Fibroblast of peridontal ligament (primary cell): Measurements from ENCODE around the gene B4GALNT3.
A peak's percentile ranks its signal among the peaks of the same experiment; 100 is the strongest.

Source experiments
- DNase-seq: peaks from one replicate; pipeline ENCODE4 v3.0.0-alpha.2; 2010; ENCODE audit errors: extremely low read depth

The B4GALNT3 gene

DNA sequence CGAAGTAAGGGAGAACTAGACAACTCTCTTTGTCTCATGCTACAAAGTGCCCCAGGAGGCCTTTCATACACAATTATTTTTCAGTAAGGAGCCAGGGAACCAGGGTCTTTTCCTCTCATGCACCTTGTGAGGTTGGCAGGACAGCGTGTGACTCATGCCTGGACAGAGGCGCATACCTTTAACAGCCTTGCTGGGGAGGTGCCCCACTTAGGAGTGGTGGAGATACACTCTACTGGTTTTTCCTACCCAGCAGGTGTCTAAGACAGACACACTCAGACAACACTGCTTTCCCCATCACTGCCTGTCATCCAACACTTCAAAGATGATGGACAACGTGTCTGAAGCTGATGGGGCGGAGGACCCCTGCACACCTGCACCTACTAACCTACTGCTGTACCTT is 49.1 kb downstream of the B4GALNT3 start:
- no peak for DNase-seq

DNA sequence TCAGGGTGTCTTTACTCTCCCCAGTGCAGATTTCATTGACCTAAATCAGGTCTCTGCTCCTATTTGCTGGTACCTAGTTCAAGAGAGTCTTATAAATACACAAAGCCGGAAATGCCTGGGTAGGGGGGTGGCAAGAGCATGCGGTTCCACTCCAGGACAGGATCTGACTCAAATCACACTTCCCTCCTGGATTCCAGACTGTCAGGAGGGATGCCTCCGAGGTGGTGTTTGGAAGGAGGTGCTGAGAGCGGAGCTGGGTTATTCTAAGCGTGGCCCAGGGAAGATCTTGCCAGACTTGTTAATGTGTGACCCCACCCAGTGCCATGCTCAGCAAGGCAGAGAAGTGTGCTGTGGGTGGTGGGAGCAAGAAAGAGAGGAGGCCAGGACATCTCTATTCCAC is 49.8 kb downstream of the B4GALNT3 start:
- no peak for DNase-seq

DNA sequence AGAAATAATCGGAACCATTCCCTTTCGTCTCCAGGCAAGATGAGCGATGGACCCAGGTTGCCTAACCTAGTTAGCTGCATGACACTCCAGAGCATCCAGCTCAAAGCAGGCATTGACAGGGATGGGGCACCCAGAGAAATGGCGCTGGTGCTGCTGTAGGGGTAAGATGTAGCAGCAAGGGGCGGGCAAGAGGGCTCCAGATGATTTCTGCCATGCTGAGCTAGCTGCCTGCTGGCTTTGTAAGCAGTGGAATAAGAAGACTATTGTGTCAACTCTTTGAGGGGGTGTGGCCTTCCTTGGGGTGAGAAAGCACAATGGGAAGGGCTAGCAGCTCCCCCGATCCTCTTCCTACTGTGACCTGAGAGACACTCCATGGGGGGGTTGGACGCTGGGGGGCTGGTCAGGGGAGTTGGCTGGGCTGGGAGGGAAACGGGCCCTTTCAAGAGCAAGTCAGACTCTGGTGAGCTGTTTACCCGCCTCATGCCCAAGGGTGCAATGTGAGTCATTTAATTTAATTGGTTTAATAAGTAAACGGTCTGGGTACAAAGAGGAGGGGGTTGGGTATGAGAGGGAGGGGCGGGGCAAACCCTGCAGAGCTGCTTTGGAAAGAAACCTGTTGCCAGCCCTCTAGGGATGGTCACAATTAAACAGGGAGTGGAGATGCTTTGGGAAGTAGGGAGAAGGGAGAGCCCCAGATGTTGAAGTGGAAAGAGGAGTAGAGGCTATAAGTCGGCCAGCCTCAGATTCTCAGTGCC is 50.5 kb downstream of the B4GALNT3 start:
- no peak for DNase-seq

DNA sequence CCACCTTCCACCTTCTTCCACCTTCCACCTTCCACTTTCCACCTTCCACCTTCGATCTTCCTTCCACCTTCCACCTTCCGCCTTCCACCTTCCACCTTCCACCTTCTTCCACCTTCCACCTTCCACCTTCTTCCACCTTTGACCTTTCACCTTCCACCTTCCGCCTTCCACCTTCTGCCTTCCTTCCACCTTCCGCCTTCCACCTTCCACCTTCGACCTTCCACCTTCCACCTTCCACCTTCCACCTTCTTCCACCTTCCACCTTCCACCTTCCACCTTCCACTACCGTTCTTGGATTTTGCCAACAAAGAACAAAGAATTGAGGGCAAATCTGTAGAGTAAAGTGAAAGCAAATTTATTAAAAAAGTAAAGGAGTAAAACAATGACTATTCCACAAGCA is 53.2 kb downstream of the B4GALNT3 start:
- DNase-seq = no peak

DNA sequence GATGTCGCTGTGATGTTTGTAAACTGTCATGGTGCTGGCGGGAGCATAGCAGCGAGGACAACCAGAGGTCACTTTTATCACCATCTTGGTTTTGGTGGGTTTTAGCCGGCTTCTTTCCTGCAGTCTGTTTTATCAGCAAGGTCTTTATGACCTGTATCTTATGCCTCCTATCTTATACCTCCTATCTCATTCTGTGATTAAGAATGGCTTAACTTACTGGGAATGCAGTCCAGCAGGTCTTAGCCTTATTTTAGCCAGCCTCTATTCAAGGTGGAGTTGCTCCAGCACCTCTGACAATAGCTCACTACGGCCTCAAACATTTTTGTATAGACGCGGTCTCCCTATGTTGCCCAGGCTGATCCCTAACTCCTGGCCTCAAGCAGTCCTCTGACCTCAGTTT is 53.7 kb downstream of the B4GALNT3 start:
- no peak for DNase-seq

DNA sequence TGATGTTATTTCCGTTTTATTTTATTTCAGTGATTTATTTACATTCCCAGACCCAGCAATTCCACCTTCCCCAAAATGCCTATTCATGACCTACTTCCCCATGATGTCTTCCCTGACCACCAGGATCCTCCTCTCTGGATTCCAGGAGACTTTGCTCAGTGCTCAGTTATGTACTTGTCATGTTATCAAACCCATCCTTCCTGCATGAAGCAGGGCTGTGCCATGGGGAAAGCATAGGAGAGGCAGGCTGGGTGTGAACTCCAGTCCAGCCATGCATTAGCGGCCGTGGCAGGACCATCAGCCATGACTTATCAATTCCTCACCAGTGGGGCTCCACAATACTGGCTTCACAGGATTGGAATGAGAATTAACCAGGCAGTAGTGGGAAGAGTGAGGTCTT is 57.8 kb downstream of the B4GALNT3 start:
- no peak for DNase-seq

DNA sequence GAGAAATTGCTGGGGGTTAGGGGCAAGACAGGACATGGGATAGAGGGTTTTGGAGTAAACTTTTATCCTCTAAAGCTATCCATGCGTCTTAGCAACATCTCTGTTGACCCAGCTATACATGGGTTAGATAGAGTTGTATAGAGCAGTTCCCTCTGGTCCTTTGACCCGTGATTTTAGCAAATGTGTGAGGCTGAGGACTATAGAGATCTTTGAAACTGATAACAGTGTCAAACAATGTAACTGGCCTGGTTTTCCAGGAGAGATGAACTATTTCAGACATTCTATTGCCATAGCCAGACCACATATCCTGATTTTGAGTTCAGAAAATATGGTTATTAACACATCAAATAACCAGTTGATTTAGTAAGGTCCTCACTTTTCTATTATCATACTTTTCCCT is 60.4 kb downstream of the B4GALNT3 start:
- no peak for DNase-seq

DNA sequence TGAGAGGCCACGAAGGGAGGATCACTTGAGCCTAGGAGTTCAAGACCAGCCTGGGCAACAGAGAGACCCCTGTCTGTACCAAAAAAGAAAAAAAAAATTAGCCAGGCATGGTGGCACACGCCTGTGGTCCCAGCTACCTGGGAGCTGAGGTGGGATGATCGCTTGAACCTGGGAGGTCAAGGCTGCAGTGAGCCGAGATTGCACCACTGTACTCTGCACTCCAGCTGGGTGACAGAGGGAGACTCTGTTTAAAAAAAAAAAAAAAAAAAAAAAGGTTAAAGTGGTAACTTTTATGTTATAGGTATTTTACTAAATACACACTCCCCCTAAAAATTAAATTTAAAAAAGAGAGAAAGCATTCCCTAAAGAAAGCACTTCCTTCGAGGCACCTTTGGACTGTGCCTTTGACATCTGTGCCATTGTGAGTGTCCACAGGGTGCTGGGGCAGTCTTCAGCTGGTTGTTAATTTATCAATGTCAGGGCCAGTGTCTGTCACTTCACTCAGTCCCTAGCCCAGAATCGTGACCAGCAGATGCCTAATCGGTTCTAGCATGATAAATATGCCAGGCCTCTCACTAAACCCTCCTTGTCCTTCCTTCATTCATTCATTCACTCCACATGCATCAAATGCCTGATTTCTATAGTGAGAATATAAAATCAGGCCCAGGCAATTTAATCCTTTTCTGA is 63.1 kb downstream of the B4GALNT3 start:
- no peak for DNase-seq

DNA sequence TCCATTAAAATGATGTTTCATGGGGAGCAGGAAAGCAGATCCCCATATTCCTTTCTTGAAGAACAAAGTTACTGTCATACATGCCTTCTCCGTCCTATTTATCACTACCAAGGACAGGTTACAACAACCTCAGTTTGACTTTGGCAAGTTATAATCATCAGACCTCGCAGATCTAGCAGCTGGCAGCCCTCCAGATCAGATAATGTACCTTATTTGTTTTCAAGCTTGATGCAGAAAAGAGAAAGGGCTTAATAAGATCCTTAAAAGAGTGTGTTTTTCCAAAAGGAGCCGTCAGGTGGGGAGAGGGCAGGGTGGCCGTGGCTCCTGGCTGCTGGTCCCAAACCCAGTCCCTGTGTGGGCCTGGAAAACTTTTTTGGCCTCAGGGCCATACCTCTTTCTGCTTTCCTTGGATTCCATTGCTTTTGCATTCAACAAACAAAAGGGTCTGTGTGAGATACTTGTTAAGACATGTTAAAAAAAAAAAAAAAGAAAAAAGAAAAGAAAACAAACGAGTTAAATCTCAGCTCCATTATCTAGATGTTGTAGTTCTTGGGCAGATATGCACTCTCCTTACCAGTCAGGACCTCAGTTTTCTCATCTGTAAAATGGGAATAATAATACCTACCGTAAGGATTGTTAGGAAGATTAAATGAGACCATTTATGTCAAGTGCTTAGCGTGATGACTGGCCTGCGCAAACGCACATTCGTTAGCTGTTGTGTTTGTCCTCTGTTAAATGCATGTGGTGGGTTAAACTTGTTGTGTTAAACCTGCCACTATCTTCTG is 64.6 kb downstream of the B4GALNT3 start:
- DNase-seq = no peak

DNA sequence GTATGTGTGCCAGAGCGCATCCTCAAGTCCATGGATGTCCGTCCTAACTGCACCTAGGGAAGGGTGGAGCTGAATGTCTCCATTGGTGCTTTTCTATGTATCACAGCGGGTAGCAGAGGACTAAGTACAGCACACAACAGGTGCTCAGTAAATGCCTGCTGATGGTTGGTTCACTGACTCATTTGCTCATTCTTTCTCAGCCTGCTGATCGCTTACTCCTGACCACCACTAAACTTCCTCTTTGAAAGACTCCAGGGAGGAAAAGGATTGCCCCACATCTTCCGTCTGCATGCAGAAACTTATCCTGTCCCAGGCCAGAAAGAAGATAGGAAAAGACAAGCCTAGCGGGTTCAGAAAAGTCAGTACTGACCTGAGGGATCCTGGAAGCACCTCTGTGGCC is 66.3 kb downstream of the B4GALNT3 start:
- no peak for DNase-seq

DNA sequence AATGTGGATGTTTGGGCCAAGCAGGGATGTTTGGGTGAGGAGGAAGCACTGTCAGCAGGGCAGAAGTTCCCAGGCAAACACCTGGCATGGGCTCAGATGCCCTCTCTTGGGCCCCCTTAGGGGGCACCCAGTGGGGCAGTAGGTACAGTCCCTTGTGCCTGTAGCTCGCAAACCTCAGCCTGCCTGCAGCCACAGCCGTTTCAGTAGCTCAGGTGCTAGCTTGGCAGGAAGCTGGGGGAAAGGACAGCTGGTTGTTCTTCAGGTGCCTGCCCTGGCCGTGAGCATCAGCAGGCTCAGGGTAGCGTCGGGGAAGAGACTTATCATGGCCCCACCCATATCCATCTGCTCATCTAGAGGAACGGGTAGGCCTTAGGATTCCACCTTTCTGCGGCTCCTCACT is 67.5 kb downstream of the B4GALNT3 start:
- DNase-seq = no peak

DNA sequence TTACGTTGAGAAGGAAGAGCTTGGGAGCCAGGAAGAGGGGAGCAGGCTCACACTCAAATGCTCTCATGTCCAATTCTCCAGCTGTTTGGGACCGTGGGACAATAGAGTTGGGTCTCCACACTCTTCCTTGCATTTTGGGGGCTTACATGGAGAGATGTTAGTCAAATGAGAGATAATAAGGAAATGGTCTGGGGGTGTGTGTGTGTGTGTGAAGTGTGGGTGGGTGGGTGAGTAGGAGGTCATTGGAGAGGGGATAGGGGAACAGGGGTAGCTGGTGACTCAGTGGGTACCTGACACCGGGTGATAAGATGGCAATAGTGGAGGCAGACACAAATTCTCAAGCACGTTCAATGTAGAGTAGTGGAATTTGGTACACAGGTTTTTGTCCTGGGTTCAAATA is 68.0 kb downstream of the B4GALNT3 start:
- no peak for DNase-seq

DNA sequence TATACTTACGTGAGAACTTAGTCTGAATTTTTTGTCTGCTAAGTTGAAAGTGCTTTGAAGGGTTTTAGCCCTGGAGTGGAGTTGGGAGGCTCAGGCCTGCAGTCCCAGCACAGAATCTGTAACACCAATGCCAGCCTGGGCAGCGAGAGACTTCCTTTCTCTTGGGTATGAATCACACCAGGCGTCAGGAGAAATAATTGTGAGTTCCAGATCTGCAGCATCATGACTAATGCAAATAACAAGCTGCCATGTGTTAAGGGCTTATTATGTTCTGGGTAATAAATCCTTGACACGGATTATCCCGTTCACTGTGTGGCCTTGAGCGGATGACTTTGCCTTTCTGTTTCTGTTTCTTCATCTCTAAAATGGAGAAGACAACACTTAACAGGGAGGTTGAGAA is 70.6 kb downstream of the B4GALNT3 start:
- no peak for DNase-seq

DNA sequence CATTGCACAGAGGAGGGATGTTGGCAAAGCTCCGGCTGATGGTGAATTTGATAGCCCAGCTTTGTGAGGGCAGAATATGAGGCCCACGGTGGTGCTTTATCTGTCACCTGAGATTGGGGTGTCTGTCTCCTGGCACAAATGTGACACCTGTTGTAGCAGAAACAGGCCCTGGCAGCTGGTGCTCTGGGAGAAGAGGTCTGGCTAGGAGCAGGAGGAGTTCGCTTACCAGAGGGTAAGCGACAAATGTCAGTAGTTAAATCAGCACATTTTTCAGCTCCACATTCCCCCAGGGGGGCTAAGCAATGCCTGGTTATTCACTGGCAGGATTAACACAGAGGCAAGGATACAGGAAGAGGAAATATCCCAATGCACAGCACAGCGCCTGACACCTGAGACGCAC is 71.1 kb downstream of the B4GALNT3 start:
- no peak for DNase-seq

DNA sequence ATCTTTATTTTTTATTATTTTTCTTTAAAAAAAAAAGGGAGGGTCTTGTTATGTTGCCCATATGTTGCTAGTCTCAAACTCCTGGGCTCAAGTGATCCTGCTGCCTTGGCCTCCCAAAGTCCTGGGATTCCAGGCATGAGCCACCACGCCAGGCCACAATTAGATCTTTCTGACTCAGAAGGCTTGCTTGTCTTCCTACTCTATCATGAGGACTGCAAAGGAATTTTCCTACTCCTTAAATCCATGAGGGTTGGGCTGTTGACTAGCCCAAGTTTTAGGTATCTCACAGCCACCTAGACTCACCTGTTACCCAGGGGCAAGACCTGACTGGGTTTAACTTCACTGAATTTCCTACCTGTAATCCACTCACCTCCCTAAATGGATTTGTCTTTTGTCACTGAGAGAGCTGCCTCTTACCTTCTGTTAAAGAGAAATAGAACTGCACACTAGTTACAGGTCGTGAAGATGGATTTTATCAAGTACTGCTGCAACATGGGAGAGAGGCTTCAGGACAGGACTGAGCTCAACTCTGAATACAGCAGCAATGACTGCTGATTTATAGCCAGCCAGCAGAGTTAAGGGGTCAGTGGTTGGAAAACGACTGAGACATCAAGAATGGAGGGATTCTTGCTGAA is 72.3 kb downstream of the B4GALNT3 start:
- DNase-seq = peak; percentile 11

DNA sequence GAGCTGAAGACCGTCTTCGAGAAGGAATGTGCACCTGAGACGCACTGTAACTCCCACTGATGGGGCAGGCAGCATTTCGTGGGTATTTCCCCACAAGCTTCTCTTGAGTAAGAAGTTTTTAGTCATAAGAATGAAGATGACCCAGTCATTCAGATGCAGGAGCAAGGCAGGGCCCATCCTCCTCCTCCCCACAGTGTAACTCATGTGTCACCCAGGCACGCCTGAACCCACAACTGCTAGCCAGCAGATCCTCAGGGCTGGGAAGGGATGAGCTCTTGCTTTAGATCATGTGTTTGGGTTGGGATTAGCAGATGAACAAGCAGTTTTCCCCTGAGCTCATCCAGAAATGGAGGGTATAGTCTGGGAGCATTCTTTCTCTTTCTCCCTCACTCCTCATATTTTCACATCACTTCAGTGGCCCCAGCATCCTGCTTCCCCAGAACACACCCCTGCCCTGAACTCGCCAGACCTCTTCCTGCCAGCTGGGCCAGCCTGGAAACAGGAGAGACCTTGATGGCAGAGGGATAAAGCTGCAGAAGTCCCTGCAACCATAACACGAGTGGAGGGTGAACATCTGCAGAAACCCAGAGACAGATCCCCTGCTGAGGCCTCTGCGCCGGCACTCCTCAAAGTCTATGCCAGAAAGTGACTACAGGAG is 73.3 kb downstream of the B4GALNT3 start:
- peak; percentile 46 for DNase-seq

DNA sequence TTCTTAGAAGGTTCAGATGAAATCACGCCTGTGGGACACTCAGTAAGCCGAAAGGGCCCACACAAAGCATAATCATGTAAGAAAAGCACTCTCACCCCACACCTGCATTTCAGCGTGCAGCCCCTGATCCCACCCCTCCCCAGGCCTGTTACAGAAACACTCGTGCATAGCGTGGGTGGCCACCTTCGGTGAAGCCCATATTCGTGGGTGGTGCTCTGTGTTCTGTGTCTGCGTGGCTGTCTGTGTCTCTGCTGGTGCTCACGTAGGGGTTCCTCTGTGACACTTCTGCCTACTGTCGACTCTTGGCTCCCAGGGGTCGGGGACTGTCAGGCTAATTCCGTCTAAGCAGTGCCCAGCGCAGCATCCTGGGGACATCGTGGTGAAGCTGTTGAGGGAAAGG is 74.0 kb downstream of the B4GALNT3 start:
- no peak for DNase-seq

DNA sequence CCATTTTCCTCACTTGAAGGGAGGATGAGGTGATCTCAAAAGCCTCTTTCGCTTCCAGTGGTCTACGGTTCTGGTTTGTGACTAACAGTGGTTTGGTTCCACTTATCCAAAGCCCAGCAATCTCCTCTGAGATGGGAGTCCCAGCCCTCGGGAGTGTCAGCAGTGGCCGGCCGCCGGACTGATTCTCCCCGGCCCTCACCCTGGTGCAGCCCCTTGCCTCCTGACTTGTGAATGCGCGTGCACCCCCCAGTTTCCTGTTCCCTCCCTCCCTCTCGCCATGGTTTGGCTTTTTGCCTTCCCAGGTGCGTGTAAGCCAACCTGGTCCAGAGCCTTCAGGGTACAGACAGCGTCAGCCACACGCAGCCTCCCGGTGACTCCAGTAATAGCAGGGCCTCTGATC is 74.5 kb downstream of the B4GALNT3 start:
- DNase-seq = no peak

DNA sequence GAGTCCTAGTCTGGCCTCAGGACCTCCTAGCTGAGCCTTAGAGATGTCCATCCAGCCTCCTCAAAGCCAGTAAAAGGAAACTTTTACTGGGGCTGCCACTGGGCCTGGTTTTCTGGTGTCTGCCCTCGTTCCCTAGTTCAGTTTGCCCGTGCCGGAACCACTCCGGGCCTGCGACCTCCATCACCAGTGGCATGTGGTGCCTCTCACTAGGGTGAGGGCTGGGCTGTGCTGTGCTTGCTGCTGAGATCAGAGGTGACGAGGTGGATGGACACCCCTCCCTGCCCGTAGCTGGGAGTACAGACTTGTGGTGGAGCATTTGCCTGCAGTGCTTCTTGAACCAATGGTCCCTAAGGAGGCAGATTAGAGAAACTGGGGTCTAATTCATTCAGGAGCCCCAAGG is 75.7 kb downstream of the B4GALNT3 start:
- DNase-seq = no peak

DNA sequence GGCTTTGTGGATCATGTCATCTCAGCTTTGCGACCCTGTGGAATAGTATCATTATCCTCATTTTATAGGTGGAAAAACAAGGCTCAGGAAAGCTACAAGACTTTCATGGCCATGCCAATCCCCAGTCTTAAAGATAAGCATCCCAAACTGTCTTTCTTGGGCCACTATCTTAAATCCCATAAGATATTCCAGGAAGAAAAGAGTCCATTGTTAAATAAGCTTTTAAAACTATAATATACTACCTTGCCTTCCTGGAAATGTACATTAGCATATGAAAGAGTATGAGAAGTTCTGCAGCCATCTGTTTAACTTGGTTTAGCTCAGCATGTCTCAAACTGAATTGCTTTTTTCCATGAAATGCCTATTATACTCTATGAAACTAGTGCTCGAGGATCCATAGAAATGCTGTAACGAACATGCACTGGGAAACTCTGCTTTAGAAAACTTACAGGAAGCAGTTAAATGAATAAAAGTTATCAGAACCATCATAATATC is 77.1 kb downstream of the B4GALNT3 start:
- no peak for DNase-seq

DNA sequence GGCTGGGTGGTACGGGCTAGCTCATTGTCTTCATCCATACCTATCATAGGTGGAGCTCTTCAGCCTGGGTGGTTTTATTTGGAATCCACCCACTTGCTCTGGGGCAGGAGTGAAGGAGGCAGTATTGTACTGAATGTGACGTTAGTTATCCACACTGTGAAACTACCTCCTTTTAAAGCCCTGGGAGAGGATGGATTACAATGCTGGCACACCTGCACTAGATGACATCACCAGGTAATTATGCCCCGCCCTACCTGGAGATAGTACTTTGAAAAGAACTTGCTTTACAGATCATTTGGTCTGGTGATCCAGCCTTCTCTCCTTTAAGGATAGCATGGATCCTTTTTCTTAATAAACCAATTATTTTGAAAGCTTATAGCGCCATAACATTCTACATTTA is 78.0 kb downstream of the B4GALNT3 start:
- DNase-seq = no peak
